HG02588 (cell line): ENCODE data around the gene GMCL2.

ENCODE experiments used
- ATAC-seq: cut with Tn5 transposase; IDR thresholded peaks from one replicate; pipeline ENCODE4 v1.9.1; 2021; ENCODE audit warnings: mild to moderate bottlenecking, moderate library complexity; ENCODE audit not compliant: unreplicated experiment

Gene GMCL2

DNA sequence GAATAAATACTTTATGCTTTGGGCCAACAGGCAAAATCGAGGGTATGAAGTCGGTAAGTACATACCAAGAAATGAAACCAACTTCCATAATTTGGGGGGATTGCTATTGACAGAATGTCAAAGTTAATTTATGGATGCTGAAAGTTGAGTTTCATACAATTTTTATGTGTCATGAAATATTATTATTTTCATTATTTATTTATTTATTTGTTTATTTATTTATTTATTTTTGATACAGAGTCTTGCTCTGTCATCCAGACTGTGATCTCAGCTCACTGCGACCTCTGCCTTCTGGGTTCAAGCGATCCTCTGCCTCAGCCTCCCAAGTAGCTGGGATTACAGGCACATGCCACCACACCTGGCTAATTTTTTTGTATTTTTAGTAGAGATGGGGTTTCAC, 4.5 kb upstream of the GMCL2 start:
- no peak for ATAC-seq

DNA sequence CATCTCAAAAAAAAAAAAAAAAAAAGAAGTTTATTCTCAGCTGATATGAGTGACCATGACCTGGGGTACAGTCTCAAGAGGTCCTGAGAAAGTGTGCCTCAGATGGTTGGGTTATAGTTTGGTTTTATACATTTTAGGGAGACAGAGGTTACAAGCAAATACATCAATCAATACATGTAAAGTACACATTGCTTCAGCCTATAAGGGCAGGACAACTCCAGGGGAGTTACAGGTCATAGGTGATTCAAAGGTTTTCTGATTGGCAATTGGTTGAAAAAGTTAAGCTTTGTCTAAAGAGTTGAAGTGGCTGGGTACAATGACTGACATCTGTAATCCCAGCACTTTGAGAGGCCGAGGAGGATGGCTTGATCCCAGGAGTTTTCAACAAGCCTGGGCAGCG, 2.3 kb upstream of the GMCL2 start:
- ATAC-seq, result no peak

DNA sequence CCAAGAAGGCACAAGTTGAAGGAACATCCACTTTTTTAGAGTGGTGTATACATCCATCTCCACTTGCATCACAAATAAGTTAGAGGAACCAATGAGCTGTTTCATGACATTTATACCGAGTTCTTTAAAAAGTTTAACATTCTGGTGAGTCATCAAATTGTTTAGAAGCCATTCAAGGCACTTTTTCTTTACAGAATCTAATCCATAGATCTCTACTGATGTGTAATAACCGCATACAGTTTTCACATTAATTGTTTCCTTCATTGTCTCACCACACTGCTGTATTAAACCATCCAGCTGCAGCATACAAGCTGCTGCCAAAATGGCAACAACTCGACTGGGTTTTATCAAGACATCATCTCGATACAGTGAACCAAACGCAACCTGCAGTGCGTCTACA, 744 bp downstream of the GMCL2 start:
- no peak for ATAC-seq

DNA sequence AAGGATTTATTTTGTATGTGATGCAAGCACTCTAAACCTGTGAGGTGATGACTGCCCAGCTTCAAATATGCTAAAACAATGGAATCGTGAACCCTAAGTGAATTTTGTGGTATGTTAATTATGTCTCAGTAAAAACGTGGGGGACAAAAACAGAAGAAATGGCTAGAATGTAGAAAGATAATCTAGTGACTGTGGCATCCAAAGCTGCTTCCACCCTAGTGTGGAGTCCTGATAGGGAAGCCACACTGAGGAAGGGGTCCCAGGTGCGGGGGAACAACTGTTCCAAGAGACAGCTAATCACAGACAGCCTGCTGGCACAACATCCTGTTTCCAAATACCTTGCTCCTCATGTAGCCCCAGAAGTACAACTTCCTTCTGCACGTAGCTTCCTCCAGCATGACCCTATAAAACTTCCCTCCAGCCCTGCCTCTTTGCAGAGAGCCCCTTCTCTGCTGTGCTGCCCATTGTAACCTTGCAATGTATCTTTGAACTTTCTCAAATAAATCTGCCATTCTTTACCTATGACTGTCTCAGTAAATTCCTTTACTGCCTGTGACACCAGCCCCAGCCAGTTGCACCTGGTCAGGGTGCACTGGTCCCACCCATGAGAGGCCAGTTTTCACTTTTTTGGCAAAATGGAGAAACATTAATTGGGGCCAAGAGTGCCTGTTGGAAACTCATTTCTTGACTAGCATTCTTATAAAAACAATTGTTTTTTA, 4.9 kb downstream of the GMCL2 start:
- ATAC-seq, result no peak

DNA sequence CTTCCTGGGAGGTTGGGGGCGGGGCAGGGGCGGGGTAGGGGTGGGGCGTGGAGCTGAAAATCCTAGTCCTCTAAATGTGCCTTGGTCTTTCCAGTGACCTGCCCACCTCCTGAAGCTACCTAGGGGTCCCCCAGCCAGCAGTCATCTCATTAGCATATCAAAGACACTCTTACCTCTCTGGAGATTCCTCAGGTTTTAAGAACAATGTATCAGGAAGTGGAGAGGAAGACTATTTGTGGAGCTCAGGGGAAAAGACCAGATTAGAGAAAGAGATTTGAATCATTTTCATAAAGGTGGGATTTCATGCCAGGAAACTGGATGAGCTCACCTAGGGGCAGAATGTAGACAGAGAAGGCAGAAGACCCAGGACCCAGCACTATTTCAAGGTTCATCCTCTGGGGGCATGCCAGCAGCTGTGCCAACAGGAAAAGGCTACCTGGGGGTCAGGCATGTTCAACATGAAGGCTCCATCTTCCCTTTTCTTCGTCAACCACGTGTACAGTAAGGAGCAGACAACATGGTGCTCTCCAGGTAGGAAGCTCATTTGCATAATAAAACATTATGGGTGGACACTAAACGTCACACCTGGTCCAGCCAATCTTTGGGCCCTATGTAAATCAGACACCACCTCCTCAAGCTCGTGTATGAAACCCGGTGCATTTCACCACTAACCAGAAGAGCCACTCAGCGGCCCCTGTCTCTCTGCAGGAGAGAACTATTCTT, 6.9 kb downstream of the GMCL2 start:
- no peak for ATAC-seq

DNA sequence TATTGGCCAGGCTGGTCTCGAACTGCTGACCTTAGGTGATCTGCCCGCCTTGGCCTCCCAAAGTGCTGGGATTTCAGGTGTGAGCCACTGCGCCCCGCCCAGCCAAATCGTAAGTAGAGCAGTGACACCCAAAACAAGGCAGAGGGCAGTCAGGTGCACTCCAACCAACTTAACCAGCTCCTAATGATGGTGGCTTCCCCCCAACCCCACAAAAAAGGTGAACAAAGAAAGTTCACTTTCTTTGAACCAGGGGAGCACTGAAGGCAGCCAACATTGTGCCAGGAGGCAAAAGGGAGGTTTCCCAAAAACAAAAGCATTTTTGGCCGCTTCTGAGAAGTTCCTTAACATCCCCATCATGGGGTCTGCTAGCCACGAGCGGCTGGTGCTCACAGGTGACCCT, 9.6 kb downstream of the GMCL2 start:
- no peak for ATAC-seq

DNA sequence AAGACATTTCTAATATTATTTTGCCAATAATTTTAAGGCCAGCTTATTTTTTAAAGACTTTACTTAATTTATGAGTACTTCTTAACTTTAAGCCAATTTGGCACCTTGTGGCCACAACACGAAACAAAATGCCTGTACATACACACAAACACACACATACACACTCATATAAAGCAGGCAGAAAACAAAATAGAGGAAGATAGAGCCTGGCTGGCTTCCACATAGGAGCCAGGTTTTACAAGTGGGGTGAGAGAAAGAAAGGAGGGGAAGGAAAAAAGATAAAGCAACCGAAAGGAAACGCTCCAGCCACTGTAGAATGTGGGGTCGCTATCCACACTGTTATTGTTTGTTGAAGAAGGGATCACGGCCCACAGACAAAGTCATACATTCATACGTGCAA, 10.4 kb downstream of the GMCL2 start:
- no peak for ATAC-seq

DNA sequence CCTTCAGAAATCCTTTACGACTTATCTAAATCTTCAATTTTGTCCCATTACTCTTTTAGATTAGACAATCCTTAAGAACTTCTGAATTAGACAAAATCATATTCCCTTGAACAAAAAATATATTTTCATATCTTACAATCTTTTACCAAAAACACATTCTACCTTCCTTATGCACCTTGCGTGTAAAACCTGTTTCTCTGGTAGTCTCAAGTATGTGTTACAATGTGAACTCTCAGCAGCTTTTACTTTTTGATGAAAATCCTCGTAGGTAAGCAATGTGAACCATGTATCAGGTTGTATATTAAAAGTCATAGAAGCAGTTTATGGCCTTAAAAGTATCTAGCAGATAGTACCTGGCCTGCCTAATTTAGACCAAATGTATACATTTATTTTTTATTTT, 12.7 kb downstream of the GMCL2 start:
- ATAC-seq, result no peak

DNA sequence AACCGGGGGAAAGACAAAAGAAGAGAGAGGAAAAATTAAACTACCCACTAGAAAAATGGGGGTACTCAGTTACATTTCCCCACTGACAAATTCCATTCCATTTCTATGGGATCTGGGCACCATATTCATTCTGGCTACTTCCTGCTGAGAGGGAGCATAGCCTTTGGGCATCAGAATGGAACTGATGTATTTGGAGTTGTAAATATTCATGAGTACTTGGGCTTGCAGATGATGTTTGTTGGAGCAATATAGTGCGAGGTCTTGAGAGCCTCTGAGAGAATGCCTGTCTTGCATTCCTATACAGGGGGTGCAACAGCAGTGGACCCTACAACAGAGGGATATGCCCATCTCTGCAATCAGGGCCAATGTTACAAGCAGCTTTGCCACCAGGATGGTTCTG, 16.7 kb downstream of the GMCL2 start:
- ATAC-seq, result no peak

DNA sequence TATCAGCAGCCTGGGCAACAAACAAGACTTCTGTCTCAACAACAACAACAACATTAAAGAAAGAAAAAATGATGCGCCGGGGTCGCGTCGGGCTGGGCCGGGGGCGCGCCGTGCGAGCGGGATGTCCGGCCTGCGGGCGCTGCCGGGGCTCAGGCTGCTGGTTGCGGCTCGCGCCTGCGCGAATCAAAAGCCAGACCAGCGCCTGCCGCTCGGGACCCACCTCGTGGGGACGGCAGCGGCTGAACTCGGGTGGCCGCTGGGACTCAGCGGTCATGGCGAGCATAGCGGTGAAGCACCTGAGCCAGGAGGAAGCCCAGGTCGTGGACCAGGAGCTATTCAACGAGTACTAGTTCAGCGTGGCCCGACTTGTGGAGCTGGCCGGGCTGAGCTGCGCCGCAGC, 21.6 kb downstream of the GMCL2 start:
- no peak for ATAC-seq

DNA sequence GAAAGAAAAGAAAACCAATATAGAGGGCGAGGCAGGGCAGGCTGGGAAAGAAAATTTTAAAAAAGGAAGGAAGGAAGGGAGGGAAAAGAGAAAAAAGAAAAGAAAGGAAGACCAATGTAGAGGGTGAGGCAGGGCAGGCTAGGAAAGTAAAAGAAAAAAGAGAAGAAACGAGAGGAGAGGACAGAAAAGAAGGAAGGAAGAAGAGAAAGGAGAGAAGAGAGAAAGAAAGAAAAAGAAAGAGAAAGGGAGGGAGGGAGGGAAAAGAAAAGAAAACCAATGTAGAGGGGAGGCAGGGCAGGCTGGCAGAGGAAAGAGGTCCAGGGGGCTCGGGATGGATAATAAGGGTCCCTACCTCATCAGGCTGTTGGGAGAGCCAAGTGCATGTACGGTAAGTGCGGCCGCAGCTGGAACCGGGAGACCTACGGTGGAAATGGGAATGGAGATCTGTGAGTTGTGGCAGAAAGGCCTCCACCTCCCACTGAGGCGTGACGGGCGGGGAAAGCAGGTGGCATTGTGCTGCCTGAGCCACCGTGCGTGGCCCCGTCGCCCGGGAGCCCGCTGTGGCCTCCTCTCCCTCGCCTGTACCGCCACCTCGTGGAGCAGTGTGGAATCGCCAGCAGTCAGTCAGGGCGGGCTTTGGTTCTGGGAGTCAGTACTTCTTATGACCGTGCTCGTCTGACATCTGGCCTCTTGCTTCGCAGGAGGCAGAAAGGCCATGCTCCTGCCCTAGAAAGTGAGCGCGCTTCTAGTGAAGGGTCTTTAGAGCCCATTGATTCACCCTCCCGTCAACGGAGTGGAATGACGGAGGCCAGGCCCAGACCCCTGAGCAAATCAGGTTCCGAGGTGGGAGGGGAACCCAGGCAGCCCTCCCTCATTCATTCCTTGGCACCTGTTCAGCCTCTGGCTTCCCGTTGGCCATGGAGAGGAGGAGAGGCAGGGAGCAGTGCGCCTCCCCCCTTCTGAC, 23.1 kb downstream of the GMCL2 start:
- ATAC-seq, result no peak

DNA sequence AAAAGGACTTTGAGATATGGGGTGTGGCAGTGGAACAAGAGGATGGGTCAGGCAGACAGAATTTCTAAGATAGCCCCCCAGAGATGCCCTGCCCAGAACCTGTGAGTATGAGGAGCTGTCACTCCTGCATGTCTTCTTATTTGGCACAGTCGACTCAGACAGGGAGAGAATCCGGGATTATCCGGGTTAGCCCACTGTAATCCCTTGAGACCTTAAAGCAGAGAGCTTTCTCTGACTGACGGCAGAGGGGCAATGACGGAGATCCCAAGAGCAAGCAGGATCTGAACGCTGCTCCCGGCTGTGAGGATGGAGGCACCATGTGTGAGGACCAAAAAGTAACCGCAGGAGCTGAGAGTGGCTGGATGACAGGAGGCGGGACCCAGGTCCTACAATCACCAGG, 24.7 kb downstream of the GMCL2 start:
- ATAC-seq, result no peak

DNA sequence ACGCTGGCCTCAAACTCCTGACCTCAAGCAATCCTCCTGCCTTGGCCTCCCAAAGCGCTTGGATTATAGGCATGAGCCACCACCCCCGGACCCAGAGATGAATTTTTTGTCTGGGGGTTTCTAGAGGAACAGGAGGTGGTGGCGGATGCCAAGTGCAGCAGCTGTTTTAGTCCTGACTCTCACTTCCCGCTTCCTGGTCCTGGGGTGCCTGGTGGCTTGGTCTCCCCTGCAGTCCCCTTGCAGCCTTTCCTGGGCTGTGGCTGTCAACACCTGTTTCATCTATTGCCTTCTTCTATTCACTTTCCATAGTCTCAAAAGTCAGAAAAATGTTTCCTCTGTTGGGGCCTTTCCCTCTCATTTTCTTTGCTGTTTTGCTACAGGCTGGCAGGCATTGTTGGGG, 27.0 kb downstream of the GMCL2 start:
- no peak for ATAC-seq

DNA sequence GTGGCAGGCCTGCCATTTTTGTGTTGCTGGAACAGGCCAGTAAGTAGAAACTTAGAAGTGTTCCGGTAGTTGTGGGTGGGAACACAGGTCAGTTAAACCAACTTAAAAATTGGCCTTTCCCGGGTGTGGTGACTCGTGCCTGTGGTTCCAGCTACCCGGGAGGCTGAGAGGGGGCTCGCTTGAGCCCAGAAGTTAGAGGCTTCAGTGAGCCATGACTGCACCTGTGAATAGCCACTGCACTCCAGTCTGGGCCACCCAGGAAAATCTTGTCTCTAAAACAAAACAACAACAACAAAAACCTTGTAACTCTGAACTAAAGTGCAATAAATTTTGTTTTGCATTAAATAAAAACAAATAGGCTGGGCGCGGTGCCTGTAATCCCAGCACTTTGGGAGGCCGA, 32.1 kb downstream of the GMCL2 start:
- no peak for ATAC-seq

DNA sequence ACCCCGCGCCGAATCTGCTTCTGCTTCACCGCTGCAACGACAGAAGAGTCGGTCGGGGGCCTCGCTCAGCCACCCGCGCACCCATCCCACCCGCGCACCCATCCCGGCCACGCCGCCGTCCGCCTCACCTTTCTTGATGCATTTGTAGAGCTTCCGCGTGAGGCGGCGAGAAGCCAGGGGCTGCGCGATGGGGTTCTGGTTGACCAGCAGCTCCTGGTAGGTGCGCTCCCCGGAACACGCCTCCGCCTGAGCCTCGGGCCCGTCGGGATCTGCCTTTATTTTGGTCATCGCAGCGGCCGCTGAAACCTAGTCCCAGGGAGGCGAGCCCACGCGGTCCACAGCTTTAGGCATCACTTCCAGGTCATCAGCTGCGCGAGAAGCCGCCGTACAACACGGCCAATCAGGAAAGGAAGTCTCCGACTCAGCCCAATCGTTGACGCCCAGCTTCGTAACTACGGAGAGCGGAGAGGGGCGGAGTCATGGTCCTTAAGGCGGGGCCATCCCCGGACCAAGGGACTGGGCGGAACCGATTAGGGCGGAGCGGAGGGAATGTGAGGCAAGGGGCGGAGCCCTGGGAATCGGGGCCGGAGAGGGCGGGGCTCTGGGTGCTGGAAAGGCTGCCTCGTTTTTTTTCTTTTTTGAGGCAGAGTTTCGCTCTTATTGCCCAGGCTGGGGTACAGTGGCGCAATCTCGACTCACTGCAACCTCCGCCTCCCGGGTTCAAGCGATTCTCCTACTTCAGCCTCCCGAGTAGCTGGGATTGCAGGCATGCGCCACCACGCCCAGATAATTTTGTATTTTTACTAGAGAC, 33.4 kb downstream of the GMCL2 start, which contains the start of gene NHP2:
Gene NHP2, minus strand, starts transcription at position 356 of the 811 bp plus-strand sequence. Its CDS starts 68 bp downstream, at position 288.
- ATAC-seq, result peak; percentile 98

DNA sequence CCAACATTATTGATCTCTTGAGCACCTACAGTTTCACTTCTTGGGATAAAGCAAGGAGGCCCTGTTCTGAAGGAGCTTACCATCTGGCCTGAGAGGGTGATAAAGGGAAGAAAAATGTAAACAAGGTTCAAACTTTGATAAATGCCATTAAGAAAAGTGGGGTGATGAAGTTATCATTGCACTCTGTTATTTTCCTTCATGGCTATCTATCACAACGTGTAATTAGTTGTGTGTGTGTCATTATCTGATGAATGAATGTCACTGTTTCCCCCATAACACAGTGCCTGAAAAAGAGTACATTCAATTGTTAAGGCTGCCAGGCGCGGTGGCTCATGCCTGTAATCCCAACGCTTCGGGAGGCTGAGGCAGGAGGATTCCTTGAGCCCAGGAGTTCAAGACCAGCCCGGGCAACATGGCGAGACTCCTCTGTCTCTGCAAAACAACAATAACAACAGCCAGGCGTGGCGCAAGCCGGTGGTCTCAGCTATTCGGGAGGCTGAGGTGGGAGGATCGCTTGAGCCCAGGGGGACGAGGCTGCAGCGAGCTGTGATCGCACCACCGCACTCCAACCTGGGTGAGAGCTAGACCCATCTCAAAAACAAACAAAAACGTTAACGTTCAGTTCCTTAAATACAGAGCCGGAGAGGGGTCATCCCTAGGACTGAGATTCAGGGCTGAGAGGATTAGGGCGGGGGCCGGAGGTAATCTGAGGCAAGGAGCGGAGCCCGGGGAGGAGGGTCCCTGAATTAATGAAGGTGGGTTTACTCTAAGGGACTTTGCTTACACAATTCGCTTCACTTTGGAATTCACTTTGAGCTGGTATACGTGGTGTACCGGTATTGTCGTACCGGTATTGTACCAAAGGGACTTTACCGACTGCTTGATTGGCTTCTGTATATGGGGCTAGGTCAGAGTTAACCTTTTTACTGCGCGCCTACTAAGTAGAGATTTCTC, 34.4 kb downstream of the GMCL2 start:
- no peak for ATAC-seq

DNA sequence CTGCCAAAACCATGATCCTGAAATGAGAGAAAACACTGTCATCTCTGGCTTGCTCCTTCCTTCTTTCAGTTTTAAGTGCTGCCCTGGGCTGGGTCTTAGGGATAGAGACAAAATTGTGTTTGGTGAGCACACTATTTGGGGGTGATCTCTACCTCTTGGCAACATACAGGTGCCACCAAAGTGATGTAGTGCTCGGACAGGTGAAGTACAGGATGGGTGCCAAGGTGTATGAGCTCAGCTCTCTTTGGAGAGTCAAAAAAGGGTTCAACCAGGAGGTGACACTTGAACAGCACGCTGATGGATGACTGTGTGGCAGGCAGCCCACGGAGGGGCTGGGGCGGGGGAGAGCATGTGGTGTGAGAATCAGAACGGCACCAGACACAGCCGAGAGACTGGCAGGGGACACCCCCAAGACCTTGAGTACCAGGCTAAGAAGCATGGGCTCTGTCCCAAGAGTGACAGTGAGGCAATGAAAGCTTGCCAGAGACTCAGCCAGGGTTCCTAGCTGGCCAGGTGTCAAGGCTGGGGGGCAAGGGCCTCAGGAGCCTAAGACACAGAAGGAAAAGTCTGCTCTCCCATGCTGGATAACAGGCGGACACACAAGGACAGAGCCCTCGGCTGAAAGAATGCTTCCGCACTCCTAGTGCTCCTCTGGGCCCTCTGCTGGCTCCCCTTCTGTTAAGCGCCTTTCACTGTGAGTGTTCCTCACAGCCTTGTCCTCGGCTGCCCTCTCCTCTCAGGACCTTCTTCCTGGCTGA, 36.0 kb downstream of the GMCL2 start:
- no peak for ATAC-seq

DNA sequence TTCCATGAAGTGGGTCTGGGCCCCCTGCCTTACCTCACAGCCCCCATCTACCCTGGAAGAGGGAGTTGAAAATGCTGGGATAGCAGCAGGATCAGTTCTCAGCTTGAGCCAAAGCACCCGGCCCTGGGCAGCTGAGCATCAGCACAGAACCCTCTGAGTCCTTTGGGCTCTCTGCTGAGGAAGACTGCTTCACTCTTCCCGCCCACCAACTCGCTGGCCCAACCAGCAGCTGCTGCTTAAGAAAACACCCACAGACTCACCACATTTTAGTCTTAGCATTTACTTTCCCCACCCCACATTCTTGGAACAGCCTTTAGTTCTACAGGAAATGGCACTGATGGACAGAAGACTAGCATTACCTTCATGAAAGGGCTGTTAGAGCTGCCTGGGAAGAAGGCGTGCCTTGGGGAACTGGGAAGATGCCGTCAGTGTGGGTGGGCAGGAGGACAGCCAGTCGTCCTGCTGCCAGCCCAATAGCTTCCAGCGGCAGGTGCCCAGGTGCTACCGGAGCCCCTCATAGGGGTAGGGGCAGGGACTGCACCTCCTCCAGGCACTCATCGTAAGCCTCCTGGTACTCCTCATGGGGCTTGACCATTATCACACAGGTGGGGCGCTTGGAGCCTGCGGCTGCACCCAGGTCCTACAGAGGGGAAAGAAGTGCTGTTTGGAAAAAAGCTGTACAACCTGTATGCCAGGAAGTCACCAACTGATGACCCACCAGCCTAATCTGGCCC, 37.8 kb downstream of the GMCL2 start:
- no peak for ATAC-seq
